HG02970 (cell line): Measurements from ENCODE around the gene LRPPRC.

ENCODE experiments used
- ATAC-seq: cut with Tn5 transposase; IDR thresholded peaks from one replicate; pipeline ENCODE4 v1.9.1; 2021; ENCODE audit warnings: mild to moderate bottlenecking, moderate library complexity, moderate number of reproducible peaks; ENCODE audit not compliant: unreplicated experiment, low FRiP score

The LRPPRC gene

DNA sequence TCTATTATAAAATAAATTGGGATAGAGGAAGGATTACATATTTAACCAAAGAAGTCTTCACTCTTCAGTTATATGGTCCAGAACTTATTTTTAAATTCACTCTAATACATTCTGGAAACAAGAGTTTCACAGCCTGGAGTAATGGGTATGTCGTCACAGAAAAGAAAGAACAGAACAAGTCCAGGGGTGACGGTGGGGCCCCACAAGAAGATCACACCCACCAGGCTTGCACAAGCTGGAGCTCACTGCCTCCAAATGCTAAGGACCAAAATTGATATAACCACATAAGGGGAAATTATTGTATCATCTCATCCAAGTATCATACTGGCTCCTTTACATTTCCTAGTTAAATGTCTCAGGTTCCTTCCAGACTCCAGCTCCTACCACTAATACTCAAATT lies 11.3 kb downstream of the LRPPRC start:
- no peak for ATAC-seq

DNA sequence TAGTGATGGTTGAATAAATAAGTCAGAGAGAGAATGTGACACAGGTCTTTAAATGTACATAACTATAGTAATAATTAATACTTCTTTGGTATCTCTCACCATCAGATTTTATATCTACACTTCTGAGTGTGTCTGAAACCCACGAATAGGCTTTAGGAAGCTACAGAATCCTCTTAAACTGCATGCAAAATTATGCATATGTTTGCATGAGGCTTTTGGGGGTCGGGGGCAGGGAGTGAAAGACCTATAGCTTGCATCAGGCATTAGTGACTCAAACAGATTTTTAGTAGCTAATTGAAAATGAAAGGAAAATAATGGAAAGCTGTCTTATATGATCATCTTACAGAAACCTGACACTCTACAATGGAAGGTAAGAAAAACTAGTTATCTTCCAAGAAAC lies 14.9 kb downstream of the LRPPRC start:
- ATAC-seq: no peak

DNA sequence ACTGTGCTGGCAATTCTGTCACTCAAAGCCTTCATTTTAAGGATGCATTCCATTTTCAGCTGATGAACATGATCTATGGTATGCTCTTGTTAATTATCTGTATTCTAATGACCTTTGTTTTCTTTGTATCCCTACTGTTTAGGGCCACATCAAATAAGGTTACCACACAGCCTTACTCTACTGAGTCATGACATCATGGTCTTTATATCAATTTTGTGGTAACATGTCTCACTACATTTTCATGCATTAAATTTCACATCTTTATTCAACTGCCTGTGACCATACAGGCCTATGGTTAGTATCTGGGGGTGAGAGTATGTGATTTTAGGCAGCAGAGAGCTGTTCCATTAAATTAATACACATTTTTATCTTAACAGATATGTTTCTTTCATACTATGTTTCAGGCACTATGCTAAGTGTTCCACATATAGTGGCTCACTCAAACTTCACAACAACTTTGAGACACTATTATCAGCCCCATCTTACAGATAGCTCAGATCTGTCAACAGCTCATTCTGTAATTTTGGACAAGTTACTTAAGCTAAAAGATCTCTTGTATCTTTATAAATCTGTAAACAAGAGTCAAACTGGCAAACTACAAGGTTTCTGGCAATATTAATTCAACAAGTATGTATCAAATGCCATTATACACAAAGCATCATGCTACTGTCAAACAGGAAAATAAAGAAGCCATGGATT lies 18.0 kb downstream of the LRPPRC start:
- no peak for ATAC-seq

DNA sequence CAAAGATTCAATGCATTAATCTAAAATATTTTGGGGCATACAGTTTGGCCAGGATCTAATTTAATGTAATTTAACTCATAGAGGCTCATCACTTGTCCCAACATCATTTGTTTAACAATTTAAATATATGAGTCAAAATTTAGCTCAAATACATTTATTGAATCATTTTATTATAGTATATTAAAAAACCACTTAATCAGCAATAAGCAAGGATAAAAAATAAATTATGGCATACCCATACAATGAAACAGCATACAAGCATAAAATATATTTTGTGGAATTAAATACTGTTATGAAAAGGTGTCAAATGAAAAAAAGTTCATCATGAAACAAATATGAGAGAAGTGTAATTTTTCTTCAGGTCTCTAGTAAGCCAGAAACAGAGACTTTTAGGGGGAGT lies 34.9 kb downstream of the LRPPRC start:
- ATAC-seq: no peak

DNA sequence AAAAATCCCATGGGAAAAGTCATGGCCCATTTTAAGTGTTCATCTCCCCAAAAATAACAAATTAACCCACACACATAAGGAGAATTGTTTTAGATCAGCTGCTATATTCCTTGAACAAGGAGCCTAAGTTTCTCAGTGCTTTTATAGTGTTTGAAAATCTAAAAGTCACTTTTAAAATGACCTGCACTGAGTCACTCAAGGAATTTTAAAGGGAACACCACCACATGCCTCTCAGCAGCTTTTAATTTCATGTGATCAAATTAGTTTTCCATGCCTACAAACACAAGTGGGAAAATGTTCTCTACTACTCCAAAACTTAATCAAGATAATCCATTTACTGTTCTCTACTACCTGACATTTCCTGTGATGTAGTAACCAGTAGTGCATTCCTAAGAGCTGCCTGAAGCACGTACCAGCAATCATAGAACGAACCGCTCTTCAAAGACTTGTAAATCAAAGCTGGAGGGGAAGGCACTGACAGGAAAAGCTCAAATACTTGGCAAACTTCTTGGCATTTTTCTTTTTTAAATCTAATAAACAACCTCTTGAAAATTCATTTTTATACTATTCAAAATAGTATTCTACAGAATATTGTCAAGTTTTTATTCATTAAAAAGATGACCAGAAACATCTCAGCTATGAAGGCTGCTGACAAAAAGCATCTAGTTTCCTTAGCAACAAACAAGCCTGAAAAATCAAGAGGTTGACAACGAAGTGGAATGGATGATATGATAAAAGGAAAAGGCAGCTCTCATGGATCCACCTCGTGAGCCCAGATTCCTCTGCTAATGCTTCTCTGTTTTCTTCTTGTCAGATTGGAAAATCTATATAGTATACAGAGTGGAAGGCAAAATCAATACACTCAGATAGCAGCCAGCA lies 37.2 kb downstream of the LRPPRC start:
- ATAC-seq: no peak

DNA sequence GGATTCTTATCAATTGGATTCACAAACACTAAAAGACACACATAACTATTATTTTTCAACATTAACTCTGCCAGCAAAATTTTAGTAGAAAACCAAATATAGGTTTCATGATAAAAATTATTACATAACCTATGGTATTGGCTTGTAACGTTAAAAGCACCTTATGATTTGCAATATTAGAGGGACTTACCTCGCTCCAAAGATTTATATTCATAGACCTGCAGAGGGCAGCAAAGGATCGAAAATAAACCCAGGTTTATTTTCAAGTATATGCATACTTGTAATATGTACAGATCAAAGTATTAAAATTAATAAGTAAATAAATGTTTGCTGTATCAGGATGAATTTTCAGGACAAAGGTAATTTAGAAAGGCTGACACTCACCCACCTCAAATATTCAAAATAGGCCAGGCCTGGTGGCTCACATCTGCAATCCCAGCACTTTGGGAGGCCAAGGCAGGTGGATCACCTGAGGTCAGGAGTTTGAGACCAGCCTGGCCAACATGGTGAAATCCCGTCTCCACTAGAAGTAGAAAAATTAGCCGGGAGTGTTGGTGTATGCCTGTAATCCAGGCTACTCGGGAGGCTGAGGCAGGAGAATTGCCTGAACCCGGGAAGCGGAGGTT lies 45.3 kb downstream of the LRPPRC start:
- no peak for ATAC-seq

DNA sequence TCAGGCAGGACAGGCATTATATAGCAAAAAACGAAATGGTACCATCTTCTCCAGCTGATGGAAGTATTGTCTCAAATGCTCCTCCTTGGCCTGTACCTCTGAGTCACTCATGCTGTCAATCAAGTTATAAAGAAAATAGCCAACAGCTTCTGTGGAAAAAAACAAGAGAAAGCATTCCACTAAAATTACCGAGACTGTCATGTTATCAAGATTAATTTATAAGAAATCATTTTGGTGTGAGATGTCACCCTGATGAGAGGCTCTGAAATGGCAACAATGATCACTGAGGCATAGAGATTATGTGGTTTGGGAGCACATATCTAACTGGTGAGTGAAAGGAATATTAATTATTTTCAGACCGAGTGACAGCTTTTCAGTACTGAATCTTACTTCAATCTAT lies 47.4 kb downstream of the LRPPRC start:
- ATAC-seq: no peak

DNA sequence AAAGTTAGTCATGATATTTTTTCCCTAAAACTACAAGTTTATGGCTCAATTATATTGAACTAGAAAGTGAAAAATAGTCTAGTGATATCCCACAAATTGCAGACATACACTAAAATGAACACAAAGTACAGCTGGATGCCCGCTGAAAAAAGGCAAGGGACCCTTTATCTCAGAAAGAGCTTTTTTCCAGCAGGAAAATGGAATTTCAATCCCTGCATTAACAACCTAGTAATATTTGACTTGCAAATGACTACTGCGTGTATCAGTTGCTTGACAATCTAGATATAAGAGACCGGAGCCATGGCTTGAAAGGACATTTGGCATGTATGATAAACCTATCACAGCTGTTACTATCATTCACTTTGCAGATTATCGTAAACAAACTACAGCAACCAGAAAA lies 49.1 kb downstream of the LRPPRC start:
- ATAC-seq: no peak

DNA sequence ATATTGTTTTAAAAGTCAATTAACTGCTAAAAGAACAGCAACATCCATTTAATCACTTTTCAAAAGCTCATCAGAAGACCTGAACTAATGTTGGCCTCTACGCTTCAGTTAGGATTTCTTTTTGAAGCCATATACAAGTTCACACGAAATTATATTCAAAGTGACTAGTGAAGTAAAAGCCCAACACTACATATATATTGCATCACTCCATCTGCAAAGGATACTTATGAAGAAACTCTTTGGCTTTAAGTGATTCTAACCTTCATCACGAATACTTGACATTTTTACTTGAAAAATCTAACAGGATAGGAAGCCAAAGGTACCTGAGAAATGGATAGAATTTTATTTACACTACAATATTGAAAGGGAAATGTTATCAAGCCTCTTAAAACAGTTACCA lies 50.4 kb downstream of the LRPPRC start:
- ATAC-seq: no peak

DNA sequence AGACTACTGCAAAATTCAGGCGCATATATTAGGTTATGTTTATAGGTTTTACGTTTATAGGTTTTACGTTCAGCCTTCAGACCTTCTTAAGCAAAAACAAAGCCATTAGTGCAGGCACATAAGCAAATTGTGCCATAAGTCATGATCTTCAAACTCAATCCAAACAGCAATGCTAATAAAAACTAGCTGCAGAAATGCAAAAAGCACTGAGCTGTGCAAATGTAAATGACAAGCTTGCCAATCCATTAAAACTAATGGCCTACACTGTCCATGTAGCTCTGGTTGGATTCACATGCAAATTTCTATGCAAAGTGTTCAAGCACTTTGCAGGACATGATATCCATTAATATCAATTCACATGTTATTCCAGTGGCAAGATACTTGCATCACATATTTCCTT lies 50.9 kb downstream of the LRPPRC start:
- no peak for ATAC-seq

DNA sequence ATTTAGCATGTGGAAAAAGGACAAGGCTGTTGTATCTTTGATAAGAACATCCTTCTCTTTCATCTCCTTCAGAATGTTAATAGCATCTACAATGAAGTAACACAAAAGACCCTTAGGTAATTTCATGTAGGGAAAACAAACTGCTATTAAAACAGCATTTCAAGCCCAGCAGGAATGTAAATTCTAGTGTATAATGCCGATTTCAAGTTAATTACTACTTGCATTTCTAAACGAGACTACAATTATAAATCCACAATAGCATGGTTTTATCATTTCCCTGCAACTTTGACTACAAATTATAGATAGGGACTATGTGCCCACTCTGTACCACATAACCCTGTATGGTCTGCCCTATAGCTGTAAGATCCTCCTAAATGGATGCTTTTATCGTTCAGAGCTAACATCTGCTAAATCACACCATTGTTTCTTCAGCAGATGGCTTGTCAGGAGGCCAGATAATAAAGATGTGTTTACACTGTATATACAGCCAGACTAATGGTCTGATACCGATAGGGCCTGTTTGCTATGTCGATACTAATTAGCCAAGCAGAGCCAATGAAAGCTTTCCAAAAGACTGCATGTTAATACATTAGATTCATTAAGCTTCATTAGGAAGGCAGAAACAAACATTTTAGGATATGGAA lies 51.9 kb downstream of the LRPPRC start:
- no peak for ATAC-seq

DNA sequence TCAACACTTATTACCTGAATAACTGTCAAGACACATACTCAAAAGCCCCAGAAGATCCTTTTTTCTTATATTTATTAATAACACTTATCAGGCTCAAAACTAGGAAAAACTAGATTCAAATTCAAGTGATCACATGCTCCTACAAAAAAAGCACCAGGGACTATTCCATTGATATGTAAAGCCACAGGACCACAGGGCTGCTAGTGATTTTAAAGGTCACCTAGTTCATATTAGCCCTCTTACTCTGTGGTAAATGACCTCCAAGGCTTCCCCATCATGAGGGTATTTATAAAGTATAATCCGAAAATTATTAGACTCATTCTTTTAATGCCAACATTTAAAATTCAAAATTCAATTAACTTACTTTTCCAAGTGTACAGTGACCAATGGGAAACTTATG lies 52.5 kb downstream of the LRPPRC start:
- ATAC-seq: no peak

DNA sequence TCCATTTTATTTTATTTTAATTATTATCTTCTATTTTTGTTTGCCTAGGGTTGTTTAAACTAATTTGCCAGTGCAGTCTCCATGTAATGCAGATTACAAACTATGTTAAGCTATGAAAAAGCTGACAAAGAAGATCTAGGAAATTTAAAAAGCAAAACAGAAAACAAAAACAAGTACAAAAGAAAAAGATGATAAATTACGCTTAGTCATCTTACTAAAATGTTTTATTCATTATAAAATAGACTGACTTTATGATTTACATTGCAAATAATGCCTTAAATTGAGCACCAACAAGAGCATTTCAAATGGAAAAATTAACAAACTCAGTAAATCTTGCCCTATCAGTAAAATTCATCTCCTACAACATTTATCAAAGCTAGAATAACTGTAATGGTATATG lies 52.9 kb downstream of the LRPPRC start:
- ATAC-seq: no peak

DNA sequence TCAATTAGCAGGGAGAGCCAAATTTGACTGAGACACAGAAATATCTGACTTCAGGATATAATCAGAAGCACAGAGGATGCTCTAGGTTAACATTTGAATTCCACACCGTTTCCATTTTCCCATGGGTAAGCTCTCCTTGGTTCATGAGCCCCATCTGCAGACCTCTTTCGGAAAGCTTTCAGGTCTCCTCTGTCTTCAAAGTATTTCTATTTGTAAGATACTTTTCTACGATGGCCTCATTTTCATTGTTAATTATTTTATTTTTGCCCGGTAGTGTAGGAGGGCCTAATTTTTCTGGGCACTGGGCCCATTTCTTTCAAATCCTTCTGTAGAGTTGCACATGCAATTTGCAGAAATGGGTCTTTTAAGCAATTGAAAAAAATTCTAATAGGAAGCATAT lies 53.8 kb downstream of the LRPPRC start:
- no peak for ATAC-seq

DNA sequence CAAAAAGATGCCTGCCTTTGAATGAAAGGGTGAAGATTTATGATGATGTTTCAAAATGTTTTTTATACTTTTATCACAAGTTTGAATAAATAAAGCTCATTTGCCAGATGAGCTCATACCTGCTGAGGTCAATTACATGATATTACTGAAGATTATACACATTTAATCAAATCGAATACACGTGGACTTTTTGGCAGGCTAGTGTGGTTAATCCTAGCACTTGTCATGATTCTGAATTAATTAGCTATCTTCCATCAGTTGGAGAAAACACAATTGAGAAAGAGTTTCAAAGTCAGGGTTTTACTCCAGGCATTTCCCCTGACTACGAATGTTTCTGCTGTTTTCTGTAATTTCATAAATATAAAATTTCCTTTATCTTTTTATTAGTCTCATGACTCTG lies 54.4 kb downstream of the LRPPRC start:
- no peak for ATAC-seq

DNA sequence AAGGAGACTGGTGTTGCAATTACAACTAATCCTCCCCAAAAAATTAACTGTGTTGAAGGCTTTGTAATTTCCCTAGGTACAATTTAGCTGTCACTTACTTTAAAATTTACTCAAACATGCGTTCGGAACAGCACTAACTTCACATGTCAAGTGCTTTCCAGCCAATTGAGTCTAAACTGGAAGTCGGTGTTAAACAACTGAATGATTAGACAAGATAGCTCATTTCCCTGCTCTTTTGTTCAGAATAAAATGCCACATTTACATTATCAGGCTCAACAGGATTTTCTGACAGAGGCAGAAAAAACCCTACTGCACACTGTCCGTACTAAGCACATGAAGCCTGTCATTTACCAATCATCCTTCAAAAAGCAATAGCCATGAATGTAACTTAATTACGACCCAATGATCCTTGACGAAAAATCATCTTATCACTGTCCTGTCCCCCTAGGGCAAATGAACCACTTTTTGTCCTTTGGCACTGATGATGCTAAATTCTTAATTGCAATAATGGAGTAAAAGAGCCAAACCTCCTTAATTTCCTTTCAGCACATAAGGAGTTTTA lies 56.0 kb downstream of the LRPPRC start:
- ATAC-seq: no peak

DNA sequence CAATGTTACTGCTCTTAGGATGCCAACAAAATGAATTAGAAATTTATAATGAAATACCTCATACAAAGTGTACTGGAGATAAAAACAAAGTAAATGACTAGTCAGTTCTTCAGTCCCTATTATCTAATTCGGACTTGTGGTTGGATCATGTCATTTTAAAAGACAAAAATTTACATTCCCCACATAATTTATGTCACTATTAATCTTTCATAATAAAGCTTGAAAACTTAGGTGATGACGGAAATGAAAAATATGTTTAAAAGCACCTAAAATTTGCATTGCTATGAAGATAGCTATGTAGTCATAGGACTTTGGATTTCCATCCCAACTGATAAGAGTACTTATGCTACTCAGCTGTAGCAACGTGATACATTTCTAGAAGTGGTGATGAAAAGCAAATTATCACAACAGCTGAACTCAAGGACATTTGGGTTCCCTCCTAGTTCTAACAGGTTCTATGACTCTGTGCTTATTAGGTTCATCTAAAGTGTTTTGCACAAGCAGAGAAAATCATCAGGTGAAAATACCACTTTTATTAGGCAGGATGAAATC lies 58.4 kb downstream of the LRPPRC start:
- ATAC-seq: no peak

DNA sequence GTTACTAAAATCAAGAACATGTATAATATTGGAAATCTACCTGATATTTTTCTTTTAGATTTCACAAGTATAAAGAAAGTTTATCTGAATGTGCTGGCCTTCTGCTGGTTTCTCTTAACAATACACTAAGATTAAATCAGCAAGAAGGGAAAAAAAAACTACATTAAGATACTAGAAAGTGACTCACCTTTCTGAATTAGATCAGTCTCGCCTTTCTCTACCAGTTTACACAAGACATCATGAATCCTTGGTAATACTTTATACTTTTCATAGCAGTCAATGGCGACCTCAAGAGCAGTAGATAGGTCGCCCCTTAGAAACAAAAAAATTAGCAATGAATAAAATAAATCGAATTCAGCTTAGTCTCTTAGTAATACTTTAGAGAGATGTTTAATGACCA lies 61.2 kb downstream of the LRPPRC start:
- no peak for ATAC-seq

DNA sequence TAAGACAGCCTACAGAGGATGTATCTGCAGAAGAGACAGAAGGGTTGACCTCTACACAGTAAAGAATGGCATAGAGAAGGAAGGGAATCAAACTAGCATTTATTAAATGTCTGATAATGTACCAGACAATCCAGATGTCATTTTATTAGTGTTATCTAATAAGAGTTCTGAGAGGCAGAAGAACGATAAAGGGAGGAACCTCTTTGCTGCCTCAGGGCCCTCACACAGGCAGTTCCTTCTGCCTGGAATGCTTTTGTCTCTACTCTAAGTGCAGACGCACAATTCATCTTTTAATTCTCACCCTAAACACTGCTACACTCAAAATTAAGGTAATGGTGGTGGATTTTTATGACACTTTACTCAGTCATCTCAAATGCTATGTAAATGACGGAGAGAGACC lies 64.5 kb downstream of the LRPPRC start:
- ATAC-seq: no peak

DNA sequence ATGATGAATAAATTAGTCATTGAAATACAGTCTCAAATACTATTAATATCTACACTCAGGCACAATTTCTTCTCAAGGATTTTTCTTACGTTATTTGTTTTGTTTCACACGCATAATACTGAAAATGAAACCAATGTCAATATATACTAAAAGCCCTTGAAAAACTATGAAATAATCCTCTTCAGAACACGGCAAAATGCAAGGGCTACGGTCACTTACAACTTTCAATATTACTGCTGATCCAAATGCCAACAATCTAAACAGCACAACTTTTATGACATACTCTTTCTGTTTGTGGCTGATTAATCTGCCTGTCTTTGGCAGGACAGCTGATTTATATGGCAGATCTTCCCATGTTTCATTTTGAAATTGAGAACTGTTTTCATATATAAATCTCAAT lies 68.3 kb downstream of the LRPPRC start:
- no peak for ATAC-seq

DNA sequence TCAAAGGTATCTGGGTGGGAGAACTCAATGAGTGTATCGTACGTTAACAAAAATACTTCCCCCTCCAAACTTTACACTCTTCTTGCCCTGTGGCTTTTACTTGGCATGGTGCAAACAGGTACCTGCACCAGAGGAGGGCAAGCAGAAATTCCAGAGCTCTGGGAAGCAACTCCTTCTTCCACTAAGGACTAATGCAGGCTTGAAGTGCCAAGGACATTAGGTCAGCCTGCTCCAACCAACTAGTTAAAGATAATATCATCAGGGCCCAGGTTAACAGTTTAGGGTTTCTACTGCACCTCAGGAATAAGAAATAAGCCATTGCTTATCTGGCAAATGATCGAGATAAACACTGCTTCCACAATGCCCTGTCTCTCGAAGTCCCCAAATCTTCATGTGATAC lies 70.4 kb downstream of the LRPPRC start:
- ATAC-seq: no peak
